Gastroesophageal sphincter (tissue), 3 donors: ENCODE results near the gene UBE2K.

ENCODE experiments used
- EP300 ChIP-seq: sonication (generic); formaldehyde crosslinking; IDR thresholded peaks from one replicate; pipeline ENCODE4 v1.6.1; 2017; ENCODE audit warnings: antibody characterized with exemption, mild to moderate bottlenecking
- POLR2A ChIP-seq, 2 donors: fragments of 450-650 bp; IDR thresholded peaks; one replicate each; pipeline ENCODE4 v1.6.1; 2017; ENCODE audit warnings: antibody characterized with exemption in 2 of 2, mild to moderate bottlenecking in 2 of 2, moderate library complexity in 1 of 2
- POLR2AphosphoS5 ChIP-seq: sonication (generic); formaldehyde crosslinking; IDR thresholded peaks from one replicate; pipeline ENCODE4 v1.6.1; 2017; ENCODE audit warnings: antibody characterized with exemption
- TF ChIP-seq, protein P1 (sequence below), 4 experiments: fragments of 200-600 bp in 2 of 4; fragments of 450-650 bp in 2 of 4; sonication (generic) in 1 of 4; IDR thresholded peaks; one replicate each; pipeline ENCODE4 v1.5.1; 2017 to 2019; ENCODE audit warnings: antibody characterized with exemption in 4 of 4, mild to moderate bottlenecking in 2 of 4, moderate library complexity in 2 of 4

DNA sequence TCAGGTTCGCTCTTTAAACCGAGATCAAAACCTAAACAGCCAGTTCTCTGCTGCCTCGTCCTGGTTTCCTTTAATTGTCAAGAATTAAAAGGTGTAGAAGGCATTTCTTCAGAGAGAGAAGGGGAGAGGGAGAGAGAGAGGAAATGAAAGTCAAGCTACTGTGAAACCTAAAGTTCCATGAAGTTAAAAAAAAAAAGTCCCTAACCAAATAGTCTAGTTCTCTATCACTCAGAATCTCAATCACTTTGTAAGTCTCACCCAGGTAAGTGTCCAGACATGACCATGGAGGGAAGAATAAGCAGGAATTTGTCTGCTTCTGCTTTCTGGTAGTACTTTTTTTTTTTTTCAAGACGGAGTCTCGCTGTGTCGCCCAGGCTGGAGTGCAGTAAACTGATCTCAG is 40.5 kb upstream of the UBE2K start:
- TF ChIP-seq, protein P1, sequence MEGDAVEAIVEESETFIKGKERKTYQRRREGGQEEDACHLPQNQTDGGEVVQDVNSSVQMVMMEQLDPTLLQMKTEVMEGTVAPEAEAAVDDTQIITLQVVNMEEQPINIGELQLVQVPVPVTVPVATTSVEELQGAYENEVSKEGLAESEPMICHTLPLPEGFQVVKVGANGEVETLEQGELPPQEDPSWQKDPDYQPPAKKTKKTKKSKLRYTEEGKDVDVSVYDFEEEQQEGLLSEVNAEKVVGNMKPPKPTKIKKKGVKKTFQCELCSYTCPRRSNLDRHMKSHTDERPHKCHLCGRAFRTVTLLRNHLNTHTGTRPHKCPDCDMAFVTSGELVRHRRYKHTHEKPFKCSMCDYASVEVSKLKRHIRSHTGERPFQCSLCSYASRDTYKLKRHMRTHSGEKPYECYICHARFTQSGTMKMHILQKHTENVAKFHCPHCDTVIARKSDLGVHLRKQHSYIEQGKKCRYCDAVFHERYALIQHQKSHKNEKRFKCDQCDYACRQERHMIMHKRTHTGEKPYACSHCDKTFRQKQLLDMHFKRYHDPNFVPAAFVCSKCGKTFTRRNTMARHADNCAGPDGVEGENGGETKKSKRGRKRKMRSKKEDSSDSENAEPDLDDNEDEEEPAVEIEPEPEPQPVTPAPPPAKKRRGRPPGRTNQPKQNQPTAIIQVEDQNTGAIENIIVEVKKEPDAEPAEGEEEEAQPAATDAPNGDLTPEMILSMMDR (IDR thresholded peaks at IDR 0.05): no peak
- TF ChIP-seq POLR2AphosphoS5: no peak
- no peak for TF ChIP-seq POLR2A (IDR thresholded peaks at IDR 0.05)
- TF ChIP-seq EP300: no peak
